Measurements from ENCODE around the gene TOMM34. TPM values are rescaled to one million over a fixed set of nuclear protein-coding genes. Genes with fewer than 3 reads are reported as not detected.

Gene TOMM34
- total RNA-seq, 1 donor from 2014 or later = 40.1 TPM

DNA sequence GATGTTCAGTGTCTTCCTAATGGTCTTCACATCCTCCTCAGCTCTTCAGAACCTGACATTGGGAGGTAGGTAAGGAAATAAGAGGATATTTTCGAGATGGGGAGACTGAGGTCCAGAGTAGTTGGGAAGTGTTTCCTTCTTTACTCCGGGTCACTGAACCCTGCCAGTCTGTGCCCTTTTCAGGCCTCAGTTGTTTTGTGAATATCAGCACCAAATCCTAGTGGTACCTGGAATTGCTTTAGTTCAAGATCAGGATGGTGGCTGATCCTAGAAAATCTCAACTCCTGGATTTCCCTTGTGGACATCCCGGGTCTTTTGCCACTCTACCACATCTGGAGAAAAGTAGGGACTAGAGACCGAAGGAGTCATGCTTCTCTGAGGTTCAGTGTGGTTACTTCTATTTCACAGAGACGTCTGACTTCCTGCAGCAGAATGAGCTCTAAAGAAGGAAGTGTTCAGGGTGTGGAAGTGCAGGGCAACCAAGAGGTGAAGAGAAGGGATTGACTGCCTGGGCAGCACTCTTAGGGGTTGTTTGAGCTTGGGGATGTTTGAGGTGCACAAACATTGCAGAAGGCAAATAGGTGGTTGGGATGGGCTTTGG is 7.1 kb upstream of the TOMM34 start:
- H3K27me3 Mint-ChIP-seq = no peaks in the 10 kb centered on the region
- H3K4me3 Mint-ChIP-seq (ENCODE audit: low read depth) = peak overlapping the region; percentile 98
- no peaks in the 10 kb centered on the region for H3K9me3 Mint-ChIP-seq (ENCODE audit: low read depth)
- peaks cover 24% of the 10 kb centered on the region for H3K4me1 Mint-ChIP-seq (ENCODE audit: low read depth)
- H3K36me3 Mint-ChIP-seq (ENCODE audit: insufficient read depth) = no peaks in the 10 kb centered on the region
- no peak for DNase-seq (ENCODE audit: low spot score, unreplicated experiment)
- TF ChIP-seq, protein P1, sequence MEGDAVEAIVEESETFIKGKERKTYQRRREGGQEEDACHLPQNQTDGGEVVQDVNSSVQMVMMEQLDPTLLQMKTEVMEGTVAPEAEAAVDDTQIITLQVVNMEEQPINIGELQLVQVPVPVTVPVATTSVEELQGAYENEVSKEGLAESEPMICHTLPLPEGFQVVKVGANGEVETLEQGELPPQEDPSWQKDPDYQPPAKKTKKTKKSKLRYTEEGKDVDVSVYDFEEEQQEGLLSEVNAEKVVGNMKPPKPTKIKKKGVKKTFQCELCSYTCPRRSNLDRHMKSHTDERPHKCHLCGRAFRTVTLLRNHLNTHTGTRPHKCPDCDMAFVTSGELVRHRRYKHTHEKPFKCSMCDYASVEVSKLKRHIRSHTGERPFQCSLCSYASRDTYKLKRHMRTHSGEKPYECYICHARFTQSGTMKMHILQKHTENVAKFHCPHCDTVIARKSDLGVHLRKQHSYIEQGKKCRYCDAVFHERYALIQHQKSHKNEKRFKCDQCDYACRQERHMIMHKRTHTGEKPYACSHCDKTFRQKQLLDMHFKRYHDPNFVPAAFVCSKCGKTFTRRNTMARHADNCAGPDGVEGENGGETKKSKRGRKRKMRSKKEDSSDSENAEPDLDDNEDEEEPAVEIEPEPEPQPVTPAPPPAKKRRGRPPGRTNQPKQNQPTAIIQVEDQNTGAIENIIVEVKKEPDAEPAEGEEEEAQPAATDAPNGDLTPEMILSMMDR (IDR thresholded peaks at IDR 0.05; ENCODE audit: unreplicated experiment) = no peak
- H3K27ac Mint-ChIP-seq = peak overlapping the region; percentile 80

DNA sequence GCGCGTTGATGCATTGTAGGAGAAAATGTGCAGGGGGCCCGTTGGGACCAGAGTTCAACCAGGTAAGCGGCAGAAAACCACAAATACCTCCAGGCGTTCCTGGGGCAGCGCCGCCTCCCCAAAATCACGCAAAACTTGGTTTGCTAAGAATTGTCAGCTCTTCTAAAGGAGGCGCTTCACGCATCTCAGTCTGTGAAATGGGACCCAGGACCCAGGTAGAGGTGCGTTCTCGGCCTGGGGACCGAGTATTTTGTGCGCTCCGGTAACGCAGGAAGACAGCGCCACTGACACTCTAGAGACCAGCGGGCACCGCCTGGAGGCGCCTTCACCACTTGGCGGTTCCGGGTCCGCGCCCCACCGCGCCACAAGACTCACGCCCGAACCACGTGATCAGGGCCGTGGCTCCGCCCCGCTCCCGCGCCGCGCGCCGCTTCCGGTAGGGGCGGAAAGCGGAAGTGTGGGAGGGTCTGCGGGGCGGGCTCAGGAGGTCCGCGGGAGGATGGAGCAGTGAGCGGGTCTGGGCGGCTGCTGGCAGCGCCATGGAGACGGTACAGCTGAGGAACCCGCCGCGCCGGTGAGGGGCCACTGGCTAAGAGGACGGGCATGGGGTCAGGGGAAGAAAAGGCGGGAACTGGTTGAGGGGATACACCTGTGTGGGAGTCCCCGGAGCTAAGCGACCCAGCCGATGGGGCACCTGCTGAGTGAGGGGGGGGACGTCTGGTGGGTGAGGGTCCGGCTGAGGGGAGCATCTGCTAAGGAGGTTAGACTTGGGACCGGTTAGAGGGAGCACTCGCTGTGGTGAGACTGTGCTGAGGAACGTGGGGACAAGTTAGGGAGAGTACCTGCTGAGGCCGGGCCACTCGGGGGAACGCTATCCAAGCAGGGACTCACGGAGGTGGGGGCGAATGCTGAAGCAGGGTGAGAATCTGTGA is 6.1 kb upstream of the TOMM34 start, which contains the start of gene STK4:
STK4 (plus strand) TSS at position 483 of the 932 bp plus-strand sequence; CDS start at position 540, 57 bp downstream.
- Mint-ChIP-seq H3K9me3 (ENCODE audit: low read depth) (no peaks in the 10 kb centered on the region), H3K27me3 (no peaks in the 10 kb centered on the region), H3K4me3 (ENCODE audit: low read depth) (peak within 1 kb of the TSS; percentile 98), H3K27ac (peak within 1 kb of the TSS; percentile 94), H3K36me3 (ENCODE audit: insufficient read depth) (no peaks in the 10 kb centered on the region), H3K4me1 (ENCODE audit: low read depth) (peaks cover 30% of the 10 kb centered on the region)
- peak; percentile 93 for DNase-seq (ENCODE audit: low spot score, unreplicated experiment)
- TF ChIP-seq, protein P1 (IDR thresholded peaks at IDR 0.05; ENCODE audit: unreplicated experiment) = peak; percentile 55

DNA sequence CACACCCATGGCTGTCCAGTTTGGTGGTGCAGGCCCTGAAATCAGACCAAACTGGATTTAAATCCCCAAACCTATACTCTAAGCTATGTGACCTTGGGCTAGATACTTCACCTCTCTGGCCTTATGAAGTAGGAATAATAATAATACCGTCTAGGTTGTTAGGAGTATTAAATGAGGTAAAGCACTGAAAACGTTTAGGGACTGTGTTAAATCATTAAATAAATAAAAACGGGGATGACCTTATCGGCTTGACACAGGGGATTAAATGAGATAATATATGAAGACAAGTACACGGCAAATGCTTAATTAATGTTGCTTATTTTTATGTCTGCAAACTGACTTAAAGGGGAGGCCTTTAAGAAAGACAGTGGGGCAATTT is 5.4 kb upstream of the TOMM34 start:
- peaks cover 34% of the 10 kb centered on the region for H3K4me1 Mint-ChIP-seq (ENCODE audit: low read depth)

DNA sequence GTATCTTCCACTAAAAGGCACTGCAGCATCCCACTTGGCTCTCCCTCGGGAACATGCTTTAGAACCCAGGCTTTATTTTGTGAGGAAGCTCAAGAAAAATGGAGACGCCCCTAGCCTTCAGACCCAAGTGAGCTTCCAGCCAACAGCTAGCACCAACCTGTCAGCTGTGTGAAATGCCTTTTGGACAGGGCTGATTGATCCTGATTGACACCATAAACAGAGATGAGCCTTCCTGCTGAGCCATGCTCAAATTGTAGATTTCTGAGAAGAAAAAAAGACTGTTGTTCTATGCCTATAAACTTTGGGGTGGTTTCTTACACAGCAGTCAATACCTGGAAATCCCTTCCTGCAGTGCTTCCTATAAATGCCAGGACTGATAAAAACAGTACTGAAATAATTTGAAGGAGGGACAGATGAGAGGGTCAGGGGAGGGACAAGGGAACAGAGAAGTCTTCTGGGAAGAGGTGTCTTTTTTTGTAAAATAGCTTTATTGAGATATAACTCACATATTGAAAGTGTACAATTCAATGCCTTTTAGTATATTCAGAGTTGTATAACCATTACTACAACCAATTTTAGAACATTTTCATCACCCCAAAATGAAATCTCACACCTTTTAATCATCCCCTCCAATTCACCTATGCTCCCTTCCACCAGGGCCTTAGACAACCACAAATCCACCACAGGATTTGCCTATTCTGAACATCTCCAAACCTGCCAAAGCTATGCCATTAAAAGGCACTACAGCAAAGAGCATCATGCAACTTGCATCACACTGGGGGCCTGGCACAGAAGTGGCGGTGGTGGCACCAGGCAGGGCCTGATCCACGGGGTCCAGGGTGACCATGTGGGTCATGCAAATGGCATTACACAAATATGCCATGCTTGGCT is 3.4 kb upstream of the TOMM34 start:
- no peak overlapping the region for H3K27ac Mint-ChIP-seq
- peaks cover 40% of the 10 kb centered on the region for H3K4me1 Mint-ChIP-seq (ENCODE audit: low read depth)
- no peaks in the 10 kb centered on the region for H3K27me3 Mint-ChIP-seq

More for the DNA sequence above, 5.4 kb upstream of the TOMM34 start:
- Mint-ChIP-seq H3K27ac (peak overlapping the region; percentile 94), H3K27me3 (no peaks in the 10 kb centered on the region), H3K9me3 (ENCODE audit: low read depth) (no peaks in the 10 kb centered on the region), H3K4me3 (ENCODE audit: low read depth) (peak overlapping the region; percentile 98), H3K36me3 (ENCODE audit: insufficient read depth) (no peaks in the 10 kb centered on the region)
- DNase-seq (ENCODE audit: low spot score, unreplicated experiment) = no peak
- TF ChIP-seq, protein P1 (IDR thresholded peaks at IDR 0.05; ENCODE audit: unreplicated experiment) = no peak

More for the DNA sequence above, 3.4 kb upstream of the TOMM34 start:
- no peaks in the 10 kb centered on the region for H3K9me3 Mint-ChIP-seq (ENCODE audit: low read depth)
- TF ChIP-seq, protein P1 (IDR thresholded peaks at IDR 0.05; ENCODE audit: unreplicated experiment) = no peak
- no peak for DNase-seq (ENCODE audit: low spot score, unreplicated experiment)
- no peak overlapping the region for H3K4me3 Mint-ChIP-seq (ENCODE audit: low read depth)
- H3K36me3 Mint-ChIP-seq (ENCODE audit: insufficient read depth) = no peaks in the 10 kb centered on the region
